GM06990 (cell line): ENCODE results near the gene ZFHX3.
"Not testable (repeated sequence)": the region's sequence is repeated elsewhere in the genome, so short reads cannot be mapped to it uniquely, and the experiment has no call there.

Source experiments
- DNase-seq: peaks from one replicate; pipeline ENCODE4 v3.0.0-alpha.2; 2011; ENCODE audit not compliant: insufficient read length; ENCODE audit errors: extremely low read depth
- H3K27me3 ChIP-seq: replicated peaks from 2 replicates; pipeline ENCODE4 v1.6.0; 2011; ENCODE audit warnings: low read length; ENCODE audit not compliant: control insufficient read depth, insufficient read depth
- H3K36me3 ChIP-seq: 2 replicates; pipeline ENCODE4 v1.5.1; 2011; ENCODE audit warnings: low read length; ENCODE audit not compliant: control insufficient read depth, insufficient read depth
- H3K4me3 ChIP-seq: replicated peaks from 2 replicates; pipeline ENCODE4 v1.5.1; 2011; ENCODE audit warnings: low read depth, mild to moderate bottlenecking, control low read depth, low read length
- CTCF ChIP-seq: IDR thresholded peaks from 2 replicates; pipeline ENCODE4 v1.5.1; 2011; ENCODE audit warnings: low read length, control low read depth, mild to moderate bottlenecking, inconsistent platforms; ENCODE audit not compliant: insufficient read depth, poor library complexity, severe bottlenecking

ZFHX3 gene

GRCh38 chr16:73000020-73000906 is 47.7 kb downstream of the ZFHX3 start:
- Histone ChIP-seq H3K4me3 (no peak overlapping the region), H3K27me3 (no peaks in the 10 kb centered on the region), H3K36me3 (no peaks in the 10 kb centered on the region)
- no peak for TF ChIP-seq CTCF
- no peak for DNase-seq

GRCh38 chr16:72999541-73000019 is 48.3 kb downstream of the ZFHX3 start:
- no peak for DNase-seq
- no peak for TF ChIP-seq CTCF

GRCh38 chr16:72997141-72997542 is 50.8 kb downstream of the ZFHX3 start:
- Histone ChIP-seq H3K27me3 (no peaks in the 10 kb centered on the region), H3K36me3 (no peaks in the 10 kb centered on the region), H3K4me3 (no peak overlapping the region)
- TF ChIP-seq CTCF, result no peak
- no peak for DNase-seq

More at GRCh38 chr16:72999541-73000019, 48.3 kb downstream of the ZFHX3 start:
- Histone ChIP-seq H3K4me3 (no peak overlapping the region), H3K27me3 (no peaks in the 10 kb centered on the region), H3K36me3 (no peaks in the 10 kb centered on the region)

- TF ChIP-seq CTCF, result no peak
- no peaks in the 10 kb centered on the region for H3K27me3 ChIP-seq
- no peak overlapping the region for H3K4me3 ChIP-seq
- no peaks in the 10 kb centered on the region for H3K36me3 ChIP-seq
- DNase-seq, result no peak
Measured at GRCh38 chr16:72996291-72997062, 51.5 kb downstream of the ZFHX3 start.

- H3K27me3 ChIP-seq, H3K36me3 ChIP-seq, DNase-seq, H3K4me3 ChIP-seq: not testable (repeated sequence)
Measured at GRCh38 chr16:72995882-72996270, 52.1 kb downstream of the ZFHX3 start.
